PC-9 (cell line): ENCODE results near the gene PPARGC1A. TPM values are rescaled to one million over a fixed set of nuclear protein-coding genes. Genes with fewer than 3 reads are reported as not detected.

Experiments used
- BruUV-seq: library from RNA; stranded (reverse); fragments of 400-500 nt; replicated peaks from 2 replicates; lab custom pipeline; 2021; lab: Mats Ljungman, UMichigan
- CTCF ChIA-PET: fragments of 300-600 bp; sonication (Branson Sonifier 250); formaldehyde crosslinking; loops from one replicate; lab custom pipeline; 2022; ENCODE audit warnings: antibody characterized with exemption; lab: Charles Lee
- POLR2A ChIA-PET: fragments of 300-600 bp; sonication (Branson Sonifier 250); formaldehyde crosslinking; loops from one replicate; lab custom pipeline; 2022; ENCODE audit warnings: antibody characterized with exemption; ENCODE audit not compliant: unreplicated experiment; lab: Charles Lee
- DNase-seq, 2 experiments: peaks; one replicate each; pipeline versions ENCODE4 v3.0.0 to v3.0.0-alpha.2; 2015 to 2022; ENCODE audit warnings: mixed read lengths in 1 of 2
- H2AFZ ChIP-seq: fragments of 200-600 bp; sonication (generic); 2 replicates; pipeline ENCODE4 v1.8.1; 2017; ENCODE audit warnings: antibody characterized with exemption
- H3F3A ChIP-seq: fragments of 200-600 bp; sonication (generic); 2 replicates; pipeline ENCODE4 v1.8.1; 2017; ENCODE audit warnings: antibody characterized with exemption, mild to moderate bottlenecking, low read depth; ENCODE audit not compliant: insufficient read depth
- H3K27ac ChIP-seq: fragments of 200-600 bp; sonication (generic); 2 replicates; pipeline ENCODE4 v1.6.1; 2016; ENCODE audit warnings: mixed run types
- H3K27me3 ChIP-seq: fragments of 200-600 bp; sonication (generic); 2 replicates; pipeline ENCODE4 v1.6.1; 2016; ENCODE audit warnings: low read depth, mixed run types; ENCODE audit not compliant: insufficient read depth
- H3K36me3 ChIP-seq: fragments of 200-600 bp; sonication (generic); 2 replicates; pipeline ENCODE4 v1.6.1; 2016; ENCODE audit warnings: low read depth, mixed run types
- H3K4me1 ChIP-seq: fragments of 200-600 bp; sonication (generic); replicated peaks from 2 replicates; pipeline ENCODE4 v1.6.1; 2016; ENCODE audit warnings: mixed run types; ENCODE audit not compliant: insufficient read depth
- H3K4me2 ChIP-seq: fragments of 200-600 bp; sonication (generic); 2 replicates; pipeline ENCODE4 v1.6.1; 2017; ENCODE audit warnings: mixed run types
- H3K4me3 ChIP-seq: fragments of 200-600 bp; sonication (generic); 2 replicates; pipeline ENCODE4 v1.6.1; 2016; ENCODE audit warnings: mixed run types
- H3K79me2 ChIP-seq: fragments of 200-600 bp; sonication (generic); 2 replicates; pipeline ENCODE4 v1.6.1; 2017; ENCODE audit warnings: low read depth, mixed run types
- H3K9me2 ChIP-seq: fragments of 200-600 bp; sonication (generic); 2 replicates; pipeline ENCODE4 v1.8.1; 2017; ENCODE audit warnings: mild to moderate bottlenecking; ENCODE audit not compliant: insufficient read depth
- H3K9me3 ChIP-seq: fragments of 200-600 bp; sonication (generic); 2 replicates; pipeline ENCODE4 v1.8.1; 2016; ENCODE audit warnings: low read depth; ENCODE audit not compliant: insufficient read depth
- H4K20me1 ChIP-seq: fragments of 200-600 bp; sonication (generic); 2 replicates; pipeline ENCODE4 v1.8.1; 2017; ENCODE audit not compliant: insufficient read depth
- EZH2 ChIP-seq: fragments of 200-600 bp; sonication (generic); IDR thresholded peaks from 2 replicates; pipeline ENCODE4 v1.8.0; 2017; ENCODE audit warnings: antibody characterized with exemption, low read depth
- intact Hi-C: fragments of 100-400 bp; cut with micrococcal nuclease; formaldehyde crosslinking; loops from one replicate; pipeline ENCODE4 v1.10.0; 2022; ENCODE audit not compliant: unreplicated experiment
- total RNA-seq: library from RNA; stranded (reverse); gene quantifications from 2 replicates; pipeline ENCODE4 v1.2.3, GENCODE V29; 2021
- TF ChIP-seq, protein P1 (sequence below): fragments of 200-600 bp; sonication (generic); conservative IDR thresholded peaks from 2 replicates; pipeline ENCODE4 v1.6.1; 2017; ENCODE audit warnings: mixed run types, antibody characterized with exemption, mild to moderate bottlenecking, moderate library complexity

PPARGC1A gene
- total RNA-seq, 1 experiment from 2014 or later: not detected

DNA sequence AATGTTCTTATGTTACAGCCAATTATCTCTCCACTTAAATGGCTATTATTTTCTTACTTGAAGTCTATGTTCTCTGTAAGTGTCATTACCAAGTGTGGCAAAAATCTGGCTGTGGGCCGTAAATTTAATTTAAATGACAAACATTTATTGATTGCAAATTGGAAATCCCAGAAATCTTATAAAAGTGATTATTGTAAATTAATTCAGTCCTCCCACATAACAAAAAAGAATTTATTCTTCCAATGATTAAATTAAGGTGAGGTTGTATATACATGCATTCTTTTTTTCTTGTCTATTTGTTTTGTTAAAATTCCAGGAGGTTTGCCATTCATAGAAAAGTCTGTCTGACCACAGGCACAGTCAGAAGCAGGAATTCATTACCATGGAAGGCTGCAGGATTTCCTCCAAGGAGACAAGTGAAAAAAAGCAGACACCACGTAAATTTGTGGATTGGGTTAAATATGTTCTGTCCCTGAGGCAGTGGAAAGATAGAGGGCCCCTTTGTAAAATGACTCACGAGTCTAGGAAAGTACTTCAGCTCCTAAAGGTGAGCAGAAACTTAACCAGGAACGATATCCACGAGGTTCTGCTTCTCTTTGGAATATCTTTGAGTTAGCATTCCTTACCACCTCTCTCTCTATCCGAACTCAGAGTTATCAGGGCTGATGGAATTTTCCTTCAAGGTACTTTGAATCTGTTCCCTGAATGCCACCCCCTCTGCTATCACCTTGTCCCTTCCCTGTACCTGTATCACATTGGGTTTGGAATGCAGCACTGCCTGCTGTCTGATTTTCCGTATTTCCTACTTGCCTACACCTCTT is 10.7 kb downstream of the PPARGC1A start:
- no peaks in the 10 kb centered on the region for H3K79me2 ChIP-seq

DNA sequence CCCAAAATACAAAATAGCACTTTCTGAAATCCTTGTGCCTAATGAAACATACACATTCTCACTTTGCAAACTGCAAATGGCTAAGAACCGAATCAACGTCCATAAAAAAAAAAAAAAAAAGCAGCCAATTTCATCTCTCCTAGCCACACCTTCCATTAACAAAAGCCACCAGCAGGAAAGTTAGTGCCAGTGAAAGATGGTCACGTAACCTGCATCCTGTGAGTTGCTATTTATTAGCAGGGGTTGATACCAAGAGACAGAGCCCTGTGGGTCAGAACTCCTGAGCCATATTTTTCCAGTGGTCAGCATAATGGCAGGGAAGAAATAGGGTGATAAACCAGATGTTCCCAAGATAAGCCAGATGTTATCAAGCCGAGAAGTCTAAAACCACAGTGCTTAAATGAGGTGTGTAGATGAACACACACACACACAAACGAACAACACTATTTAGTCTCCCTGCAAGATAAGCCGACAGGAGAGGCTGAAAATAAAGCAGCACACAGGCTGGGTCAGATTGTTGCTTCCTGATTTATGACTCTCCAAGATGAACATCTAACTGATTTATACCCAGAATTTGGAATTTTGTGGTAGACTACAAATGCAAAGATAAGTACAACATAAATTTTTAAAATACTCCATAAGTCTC is 11.5 kb downstream of the PPARGC1A start:
- Histone ChIP-seq H3F3A (no peaks in the 10 kb centered on the region), H3K4me2 (no peak overlapping the region), H4K20me1 (no peaks in the 10 kb centered on the region), H3K9me3 (no peaks in the 10 kb centered on the region), H3K4me1 (no peaks in the 10 kb centered on the region), H3K27ac (no peak overlapping the region), H3K4me3 (no peak overlapping the region), H2AFZ (no peak overlapping the region), H3K27me3 (peaks cover 20% of the 10 kb centered on the region), H3K36me3 (no peaks in the 10 kb centered on the region), H3K79me2 (no peaks in the 10 kb centered on the region), H3K9me2 (no peaks in the 10 kb centered on the region)
- ChIA-PET POLR2A (no interaction called here), CTCF (no interaction called here)
- TF ChIP-seq, protein P1, sequence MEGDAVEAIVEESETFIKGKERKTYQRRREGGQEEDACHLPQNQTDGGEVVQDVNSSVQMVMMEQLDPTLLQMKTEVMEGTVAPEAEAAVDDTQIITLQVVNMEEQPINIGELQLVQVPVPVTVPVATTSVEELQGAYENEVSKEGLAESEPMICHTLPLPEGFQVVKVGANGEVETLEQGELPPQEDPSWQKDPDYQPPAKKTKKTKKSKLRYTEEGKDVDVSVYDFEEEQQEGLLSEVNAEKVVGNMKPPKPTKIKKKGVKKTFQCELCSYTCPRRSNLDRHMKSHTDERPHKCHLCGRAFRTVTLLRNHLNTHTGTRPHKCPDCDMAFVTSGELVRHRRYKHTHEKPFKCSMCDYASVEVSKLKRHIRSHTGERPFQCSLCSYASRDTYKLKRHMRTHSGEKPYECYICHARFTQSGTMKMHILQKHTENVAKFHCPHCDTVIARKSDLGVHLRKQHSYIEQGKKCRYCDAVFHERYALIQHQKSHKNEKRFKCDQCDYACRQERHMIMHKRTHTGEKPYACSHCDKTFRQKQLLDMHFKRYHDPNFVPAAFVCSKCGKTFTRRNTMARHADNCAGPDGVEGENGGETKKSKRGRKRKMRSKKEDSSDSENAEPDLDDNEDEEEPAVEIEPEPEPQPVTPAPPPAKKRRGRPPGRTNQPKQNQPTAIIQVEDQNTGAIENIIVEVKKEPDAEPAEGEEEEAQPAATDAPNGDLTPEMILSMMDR: no peak
- TF ChIP-seq EZH2: no peak
- intact Hi-C loops: no loop called here
- DNase-seq: no peak
- BruUV-seq: no TSS peak

More for the DNA sequence above, 10.7 kb downstream of the PPARGC1A start:
- Histone ChIP-seq H3K36me3 (no peaks in the 10 kb centered on the region), H3K9me2 (no peaks in the 10 kb centered on the region), H3F3A (no peaks in the 10 kb centered on the region), H3K4me1 (no peaks in the 10 kb centered on the region), H3K4me3 (no peak overlapping the region), H4K20me1 (no peaks in the 10 kb centered on the region), H3K27me3 (peaks cover 16% of the 10 kb centered on the region), H3K9me3 (no peaks in the 10 kb centered on the region), H3K27ac (no peak overlapping the region), H2AFZ (no peak overlapping the region), H3K4me2 (no peak overlapping the region)
- intact Hi-C loops: no loop called here
- no peak for DNase-seq
- no peak for TF ChIP-seq EZH2
- TF ChIP-seq, protein P1: no peak
- POLR2A ChIA-PET: no interaction called here
- BruUV-seq: no TSS peak
- CTCF ChIA-PET: no interaction called here

DNA sequence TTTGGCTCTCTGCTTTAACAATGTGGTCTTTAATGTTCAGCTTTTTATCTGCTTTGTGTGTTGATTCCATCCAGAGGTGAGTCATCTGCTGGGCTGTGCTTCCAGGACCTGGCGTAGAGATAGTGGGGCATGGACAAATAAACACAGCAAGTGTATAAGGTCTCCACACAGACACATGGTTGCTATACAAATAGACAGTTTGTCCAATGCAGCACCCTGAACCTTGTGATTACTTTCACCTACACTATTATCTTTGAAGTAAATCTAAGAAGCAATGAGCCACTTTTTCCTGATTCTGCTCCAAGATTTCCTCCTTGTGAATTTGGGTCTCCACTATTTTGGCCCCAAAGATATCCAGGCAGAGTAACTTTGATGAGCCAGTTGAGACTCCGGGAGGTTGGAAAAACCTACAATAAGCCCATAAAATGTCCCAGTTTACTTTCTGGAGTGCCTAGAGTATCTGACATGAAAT is 12.1 kb downstream of the PPARGC1A start:
- DNase-seq: no peak
- no peaks in the 10 kb centered on the region for H3K9me3 ChIP-seq
- ChIA-PET CTCF (no interaction called here), POLR2A (no interaction called here)
- intact Hi-C loops: no loop called here
- no peaks in the 10 kb centered on the region for H4K20me1 ChIP-seq
- no peaks in the 10 kb centered on the region for H3K4me1 ChIP-seq
- no peak overlapping the region for H3K27ac ChIP-seq
- H3K27me3 ChIP-seq: peaks cover 22% of the 10 kb centered on the region
- H3F3A ChIP-seq: no peaks in the 10 kb centered on the region
- H3K4me2 ChIP-seq: no peak overlapping the region
- no peak for TF ChIP-seq EZH2
- TF ChIP-seq, protein P1: no peak
- no peaks in the 10 kb centered on the region for H3K9me2 ChIP-seq
- no peaks in the 10 kb centered on the region for H3K79me2 ChIP-seq
- no peak overlapping the region for H2AFZ ChIP-seq
- no peaks in the 10 kb centered on the region for H3K36me3 ChIP-seq
- BruUV-seq: no TSS peak
- no peak overlapping the region for H3K4me3 ChIP-seq
